Mucosa of gallbladder (tissue), 1 donor: Measurements from ENCODE around the gene ATP4B. TPM values are rescaled to one million over a fixed set of nuclear protein-coding genes. Genes with fewer than 3 reads are reported as not detected.
A peak's percentile ranks its signal among the peaks of the same experiment; 100 is the strongest.

ENCODE experiments used
- DNase-seq: peaks from one replicate; pipeline ENCODE4 v3.0.0-alpha.2; 2020; ENCODE audit warnings: low spot score
- total RNA-seq: library from RNA; stranded (reverse); gene quantifications from one replicate; pipeline ENCODE4 v1.2.1, GENCODE V29; 2021
- donor health status: DM: no; HTN: no; CAD: no.

The ATP4B gene
- total RNA-seq, 1 donor from 2014 or later = not detected

- no peak for DNase-seq
Measured at GRCh38 chr13:113656831-113657671, 947 bp downstream of the ATP4B start.

GRCh38 chr13:113656003-113656588, 1.9 kb downstream of the ATP4B start:
- DNase-seq = no peak

GRCh38 chr13:113655346-113656002, 2.5 kb downstream of the ATP4B start:
- no peak for DNase-seq

- DNase-seq = no peak
Measured at GRCh38 chr13:113654591-113655345, 3.2 kb downstream of the ATP4B start.

- no peak for DNase-seq
Measured at GRCh38 chr13:113654175-113654560, 3.8 kb downstream of the ATP4B start.

- no peak for DNase-seq
Measured at GRCh38 chr13:113653264-113654174, 4.5 kb downstream of the ATP4B start.

- DNase-seq = no peak
Measured at GRCh38 chr13:113652404-113653263, 5.4 kb downstream of the ATP4B start.

GRCh38 chr13:113651511-113652403, 6.2 kb downstream of the ATP4B start:
- no peak for DNase-seq

- DNase-seq = no peak
Measured at GRCh38 chr13:113650731-113651148, 7.3 kb downstream of the ATP4B start.

GRCh38 chr13:113650275-113650674, 7.7 kb downstream of the ATP4B start:
- DNase-seq = no peak

- no peak for DNase-seq
Measured at GRCh38 chr13:113649212-113649611, 8.8 kb downstream of the ATP4B start.

GRCh38 chr13:113648216-113648610, 9.8 kb downstream of the ATP4B start:
- no peak for DNase-seq

GRCh38 chr13:113647351-113648215, 10.4 kb downstream of the ATP4B start:
- DNase-seq = peak; percentile 95

GRCh38 chr13:113646921-113647340, 11.1 kb downstream of the ATP4B start:
- no peak for DNase-seq

GRCh38 chr13:113646376-113646775, 11.6 kb downstream of the ATP4B start:
- DNase-seq = no peak

GRCh38 chr13:113645329-113645728, 12.7 kb downstream of the ATP4B start:
- no peak for DNase-seq

GRCh38 chr13:113644800-113645199, 13.2 kb downstream of the ATP4B start:
- no peak for DNase-seq

GRCh38 chr13:113643593-113643992, 14.4 kb downstream of the ATP4B start:
- no peak for DNase-seq
